Colon (tissue), 2 donors: ENCODE results near the gene BRWD1.

Source experiments
- FAIRE-seq: peaks from 2 replicates; lab custom pipeline; 2012; peaks lifted over from hg19 to GRCh38; lab: Jason Lieb, UNC
- donor health status: control.
- donor health status: control.

BRWD1 gene

DNA sequence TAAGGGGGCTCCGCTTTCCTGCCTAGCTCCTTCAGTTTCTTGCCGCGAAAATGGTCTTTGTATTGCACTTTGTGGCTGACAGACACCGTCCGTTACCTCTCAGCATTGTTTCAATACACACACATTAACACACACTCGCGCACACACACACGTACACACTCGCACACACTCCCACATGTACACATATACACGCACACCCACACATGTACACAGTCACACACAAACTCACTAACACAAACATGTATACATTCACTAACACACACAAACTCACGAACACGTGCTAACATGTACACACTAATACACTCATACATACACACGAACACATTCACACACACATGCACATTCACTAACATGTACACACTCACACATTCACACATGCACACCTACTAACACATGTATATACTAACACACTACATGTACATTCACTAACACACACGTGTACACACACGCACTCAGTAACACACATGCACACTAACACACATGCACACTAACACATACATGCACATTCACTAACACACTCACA lies 179.1 kb downstream of the BRWD1 start:
- no peak for FAIRE-seq
